HG03575 (cell line): ENCODE measurements around the gene CGREF1.
A peak's percentile ranks its signal among the peaks of the same experiment; 100 is the strongest.

Source experiments
- ATAC-seq: cut with Tn5 transposase; IDR thresholded peaks from one replicate; pipeline ENCODE4 v1.9.1; 2021; ENCODE audit not compliant: unreplicated experiment, insufficient number of reproducible peaks, low FRiP score; ENCODE audit errors: extremely low read depth

CGREF1 gene

GRCh38 chr2:27059141-27059820 lies 59.6 kb downstream of the CGREF1 start:
- ATAC-seq, result no peak

GRCh38 chr2:27058210-27058609 lies 60.7 kb downstream of the CGREF1 start:
- no peak for ATAC-seq

- ATAC-seq, result no peak
Observed at GRCh38 chr2:27057184-27057583, 61.7 kb downstream of the CGREF1 start.

- ATAC-seq, result no peak
Observed at GRCh38 chr2:27054721-27055120, 64.2 kb downstream of the CGREF1 start.

GRCh38 chr2:27053776-27054175 lies 65.2 kb downstream of the CGREF1 start:
- ATAC-seq, result no peak

GRCh38 chr2:27053321-27053720 lies 65.6 kb downstream of the CGREF1 start:
- ATAC-seq, result no peak

- no peak for ATAC-seq
Observed at GRCh38 chr2:27051902-27052645, 66.9 kb downstream of the CGREF1 start.

- peak; percentile 51 for ATAC-seq
Observed at GRCh38 chr2:27050996-27051901, 67.7 kb downstream of the CGREF1 start, which contains the start of gene AGBL5. TSS of gene AGBL5 (plus strand) at chr2:27051668. CDS start at chr2:27052959, 1,291 bp downstream.
